ENCODE measurements around the gene ABHD2.
A peak's percentile ranks its signal among the peaks of the same experiment; 100 is the strongest.
"Not testable (repeated sequence)": the region's sequence is repeated elsewhere in the genome, so short reads cannot be mapped to it uniquely, and the experiment has no call there.

ABHD2 gene, protein sequence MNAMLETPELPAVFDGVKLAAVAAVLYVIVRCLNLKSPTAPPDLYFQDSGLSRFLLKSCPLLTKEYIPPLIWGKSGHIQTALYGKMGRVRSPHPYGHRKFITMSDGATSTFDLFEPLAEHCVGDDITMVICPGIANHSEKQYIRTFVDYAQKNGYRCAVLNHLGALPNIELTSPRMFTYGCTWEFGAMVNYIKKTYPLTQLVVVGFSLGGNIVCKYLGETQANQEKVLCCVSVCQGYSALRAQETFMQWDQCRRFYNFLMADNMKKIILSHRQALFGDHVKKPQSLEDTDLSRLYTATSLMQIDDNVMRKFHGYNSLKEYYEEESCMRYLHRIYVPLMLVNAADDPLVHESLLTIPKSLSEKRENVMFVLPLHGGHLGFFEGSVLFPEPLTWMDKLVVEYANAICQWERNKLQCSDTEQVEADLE

DNA sequence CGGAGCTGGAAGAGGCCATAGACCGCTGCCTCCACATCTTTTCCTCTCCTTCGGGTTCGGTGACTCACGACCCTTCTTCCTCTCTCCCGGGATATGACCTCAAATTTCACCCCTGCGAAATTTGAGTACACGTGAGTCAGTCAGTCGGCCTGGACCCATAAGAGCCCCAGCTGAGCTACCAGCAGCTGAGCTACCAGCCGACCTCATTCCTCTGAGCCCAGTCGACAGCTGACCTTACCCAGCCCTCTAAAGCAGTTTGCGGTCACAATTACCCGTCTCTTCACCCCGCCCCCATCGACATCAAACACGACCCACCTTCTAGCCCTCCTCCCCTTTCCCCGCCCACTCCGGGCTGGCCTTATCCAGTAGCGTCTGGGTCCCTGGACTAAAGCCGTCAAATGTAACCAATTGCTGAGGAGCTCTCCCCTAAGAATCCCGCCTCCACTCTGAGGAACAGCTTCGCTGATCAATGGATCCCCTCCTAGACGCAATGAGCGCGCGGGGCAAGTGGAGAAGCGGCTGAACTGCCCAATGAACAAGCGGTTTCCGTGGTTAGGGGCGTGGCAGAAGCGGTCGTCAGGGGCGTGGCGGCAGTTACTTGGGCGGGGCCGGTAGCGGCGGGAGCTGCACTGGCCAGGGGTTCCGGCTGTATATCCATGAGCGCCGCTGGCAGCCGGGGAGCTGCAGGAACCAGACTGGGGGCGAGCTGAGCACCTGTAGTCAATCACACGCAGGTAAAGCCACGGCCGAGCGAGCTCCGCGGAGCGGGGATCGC lies at the start of gene ABHD2:
Gene ABHD2, plus strand, starts transcription at position 627 of the 775 bp plus-strand sequence. CDS start 27,872 bp downstream, outside the sequence.
- peak; percentile 98 for DNase-seq

DNA sequence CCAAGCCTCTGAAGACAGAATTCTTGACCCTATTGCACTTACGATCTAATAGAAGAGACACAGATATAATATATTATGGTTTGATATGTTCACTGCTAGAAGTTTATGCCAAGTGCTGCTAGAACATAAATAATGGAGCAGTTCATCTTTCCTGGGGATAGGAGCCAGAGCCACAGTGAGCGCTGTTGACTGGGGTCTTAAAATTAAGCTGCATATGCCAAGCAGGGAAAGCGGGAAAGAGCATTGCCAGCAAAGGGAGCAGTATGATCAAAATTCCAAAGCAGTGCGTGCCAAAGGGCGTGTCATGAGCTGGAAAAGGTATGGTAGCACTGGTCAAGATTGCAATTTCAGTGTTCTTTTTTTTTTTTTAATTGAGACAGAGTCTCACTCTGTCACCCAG lies 49.1 kb upstream of the ABHD2 start:
- DNase-seq = no peak

DNA sequence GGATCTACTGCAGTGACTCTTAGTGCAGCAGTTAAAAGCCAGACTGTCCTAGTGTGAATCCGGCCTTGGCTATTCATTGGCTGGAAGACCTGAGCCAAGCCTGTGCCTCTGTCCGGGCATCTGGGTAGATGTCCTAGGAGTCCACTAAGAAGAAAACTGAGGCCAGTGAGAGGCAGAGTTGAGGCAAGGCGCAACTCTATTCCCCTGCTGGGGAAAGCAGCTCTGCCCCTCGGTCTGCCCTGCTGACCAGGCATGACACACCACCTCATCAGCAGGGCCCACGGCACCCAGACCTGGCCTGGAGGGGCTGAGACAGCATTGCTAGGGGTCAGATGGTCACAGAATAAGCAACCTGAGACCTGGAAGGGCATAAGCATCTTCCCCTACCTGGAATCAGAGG lies 46.7 kb upstream of the ABHD2 start:
- no peak for DNase-seq

DNA sequence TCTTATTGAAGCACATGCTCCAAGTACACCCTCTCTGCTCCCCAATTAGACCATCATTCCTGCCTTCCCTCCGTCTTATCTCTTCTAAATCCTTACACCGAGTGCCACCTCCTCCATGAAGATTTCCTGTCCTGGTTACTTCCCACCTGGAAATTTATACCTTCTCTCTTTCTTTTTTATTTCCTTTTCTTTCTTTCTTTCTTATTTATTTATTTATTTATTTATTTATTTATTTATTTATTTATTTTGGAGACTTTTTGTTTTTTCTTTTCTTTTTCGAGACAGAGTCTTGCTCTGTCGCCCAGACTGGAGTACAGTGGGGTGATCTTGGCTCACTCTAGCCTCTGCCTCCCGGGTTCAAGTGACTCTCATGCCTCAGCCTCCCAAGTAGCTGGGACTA lies 45.9 kb upstream of the ABHD2 start:
- no peak for DNase-seq

DNA sequence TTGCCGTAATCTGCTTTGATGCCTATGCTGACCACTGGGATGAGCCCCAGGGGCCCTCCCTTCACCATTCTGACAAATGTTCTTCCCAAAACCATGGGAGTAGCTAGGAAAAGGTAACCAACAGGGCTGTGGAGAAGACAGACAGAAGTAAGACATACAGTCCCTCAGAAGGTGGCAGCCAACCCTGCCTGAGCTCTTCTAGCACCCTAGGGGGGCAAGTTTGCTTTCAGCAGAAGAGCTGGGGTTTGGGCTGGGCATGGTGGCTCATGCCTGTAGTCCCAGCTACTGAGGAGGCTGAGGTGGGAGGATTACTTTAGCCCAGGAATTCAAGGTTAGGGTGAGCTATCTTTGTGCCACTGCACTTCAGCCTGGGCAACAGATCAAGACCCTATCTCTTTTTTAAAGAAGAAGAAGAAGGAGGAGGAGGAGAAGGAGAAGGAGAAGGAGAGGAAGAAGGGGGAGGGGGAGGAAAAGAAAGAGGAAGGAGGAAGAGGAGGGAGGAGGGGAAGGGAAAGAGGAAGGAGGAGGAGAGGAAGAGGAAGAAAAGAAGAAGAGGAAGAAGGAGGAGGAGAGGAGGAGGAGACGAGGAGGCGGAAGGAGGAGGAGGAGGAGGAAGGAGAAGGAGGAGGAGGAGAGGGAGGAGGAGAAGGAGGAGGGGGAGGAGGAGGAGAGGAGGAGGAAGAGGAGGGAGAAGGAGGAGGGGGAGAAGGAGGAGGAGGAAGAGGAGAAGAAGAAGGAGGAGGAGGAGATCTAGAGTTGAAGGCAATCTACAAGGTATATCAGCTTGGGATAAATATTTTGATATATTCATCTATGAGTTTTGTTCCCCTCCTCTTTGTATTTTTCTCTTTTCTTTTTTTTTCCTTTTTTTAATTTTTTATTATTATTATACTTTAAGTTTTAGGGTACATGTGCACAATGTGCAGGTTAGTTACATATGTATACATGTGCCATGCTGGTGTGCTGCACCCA lies 44.9 kb upstream of the ABHD2 start:
- DNase-seq = no peak

DNA sequence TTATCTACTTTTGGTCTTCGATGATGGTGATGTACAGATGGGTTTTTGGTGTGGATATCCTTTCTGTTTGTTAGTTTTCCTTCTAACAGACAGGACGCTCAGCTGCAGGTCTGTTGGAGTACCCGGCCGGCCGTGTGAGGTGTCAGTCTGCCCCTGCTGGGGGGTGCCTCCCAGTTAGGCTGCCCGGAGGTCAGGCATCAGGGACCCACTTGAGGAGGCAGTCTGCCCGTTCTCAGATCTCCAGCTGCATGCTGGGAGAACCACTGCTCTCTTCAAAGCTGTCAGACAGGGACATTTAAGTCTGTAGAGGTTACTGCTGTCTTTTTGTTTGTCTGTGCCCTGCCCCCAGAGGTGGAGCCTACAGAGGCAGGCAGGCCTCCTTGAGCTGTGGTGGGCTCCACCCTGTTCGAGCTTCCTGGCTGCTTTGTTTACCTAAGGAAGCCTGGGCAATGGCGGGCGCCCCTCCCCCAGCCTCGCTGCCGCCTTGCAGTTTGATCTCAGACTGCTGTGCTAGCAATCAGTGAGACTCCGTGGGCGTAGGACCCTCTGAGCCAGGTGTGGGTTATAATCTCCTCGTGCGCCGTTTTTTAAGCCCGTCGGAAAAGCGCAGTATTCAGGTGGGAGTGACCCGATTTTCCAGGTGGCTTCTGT lies 39.1 kb upstream of the ABHD2 start:
- not testable (repeated sequence) for DNase-seq

DNA sequence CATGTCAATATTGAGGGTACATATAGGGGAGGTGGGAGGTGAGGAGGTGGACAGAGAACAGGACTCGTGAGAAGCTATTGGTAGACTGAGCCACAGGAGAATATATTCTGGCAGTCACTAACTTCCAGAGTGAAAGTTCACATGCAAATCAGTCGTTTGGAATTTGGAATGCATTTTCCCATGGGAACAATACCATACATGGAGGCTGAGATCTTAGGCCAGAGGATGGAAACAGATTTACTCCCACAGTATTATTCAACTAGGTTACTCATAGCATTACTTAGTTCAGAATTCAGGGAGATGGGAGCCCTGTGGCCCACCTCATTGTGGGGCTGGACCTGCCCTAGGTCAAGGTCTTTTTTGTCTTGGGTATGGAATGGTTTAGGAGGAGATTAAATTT lies 36.4 kb upstream of the ABHD2 start:
- DNase-seq = no peak

DNA sequence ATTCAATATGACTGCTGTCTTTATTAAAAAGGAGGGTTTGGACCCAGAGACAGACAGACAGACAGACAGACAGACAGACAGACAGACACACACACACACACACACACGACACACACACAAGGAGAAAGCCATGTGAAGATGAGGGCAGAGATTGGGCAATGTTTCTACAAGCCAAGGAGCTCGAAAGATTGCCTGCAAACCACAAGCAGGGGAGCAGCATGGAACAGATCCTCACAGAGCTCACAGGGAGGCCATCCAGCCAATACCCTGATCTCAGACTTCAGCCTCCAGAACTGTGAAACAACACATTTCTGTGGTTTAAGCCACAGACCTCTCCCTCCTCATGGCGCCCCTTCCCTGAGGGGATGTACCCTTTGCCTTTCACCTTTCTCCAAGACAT lies 35.8 kb upstream of the ABHD2 start:
- DNase-seq = no peak

DNA sequence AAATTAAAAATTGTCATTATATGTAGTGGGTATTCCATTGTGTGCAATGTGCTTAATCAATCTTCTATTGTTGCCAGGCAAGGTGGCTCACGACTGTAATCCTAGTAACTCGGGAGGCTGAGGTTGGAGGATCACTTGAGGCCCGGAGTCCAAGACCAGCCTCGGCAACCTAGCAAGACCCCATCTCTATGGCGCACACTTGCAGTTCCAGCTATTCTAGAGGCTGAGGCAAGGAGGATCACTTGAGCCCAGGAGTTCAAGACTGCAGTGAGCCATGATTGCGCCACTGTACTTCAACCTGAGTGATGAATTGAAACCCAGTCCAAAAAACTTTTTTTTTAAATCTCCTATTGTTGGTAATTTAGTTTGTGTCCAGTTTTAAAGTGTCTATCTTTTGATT lies 33.4 kb upstream of the ABHD2 start:
- DNase-seq = no peak

DNA sequence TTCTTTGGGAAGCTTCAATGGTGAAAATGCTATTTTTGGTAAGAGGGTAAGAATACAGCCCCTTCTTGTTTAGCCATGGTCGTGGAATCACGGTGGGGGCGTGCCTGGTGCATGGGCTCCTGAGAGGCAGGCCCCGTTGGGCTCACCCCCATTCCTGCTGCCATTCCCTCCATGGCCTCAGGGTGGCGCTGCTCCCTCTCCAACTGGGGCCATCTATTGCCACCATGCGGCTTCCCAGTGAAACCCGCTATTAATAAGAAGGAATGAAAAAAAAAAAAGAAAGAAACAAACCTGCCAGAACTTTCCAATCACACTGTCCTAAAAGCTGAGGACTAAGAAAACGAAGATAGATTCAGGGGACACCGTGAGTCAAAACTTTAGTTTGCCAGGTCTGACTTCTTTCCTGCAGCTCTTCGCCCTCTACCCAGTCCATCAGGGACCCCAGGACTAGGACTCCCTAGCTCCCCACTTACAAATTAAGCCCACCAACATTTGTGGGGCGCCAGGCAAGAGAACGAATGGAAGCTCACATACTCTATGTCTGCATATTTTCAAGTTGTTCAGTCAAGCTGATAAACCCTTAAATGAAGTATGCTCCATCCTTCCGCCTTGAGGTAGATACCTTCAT lies 30.6 kb upstream of the ABHD2 start:
- DNase-seq = peak; percentile 84

DNA sequence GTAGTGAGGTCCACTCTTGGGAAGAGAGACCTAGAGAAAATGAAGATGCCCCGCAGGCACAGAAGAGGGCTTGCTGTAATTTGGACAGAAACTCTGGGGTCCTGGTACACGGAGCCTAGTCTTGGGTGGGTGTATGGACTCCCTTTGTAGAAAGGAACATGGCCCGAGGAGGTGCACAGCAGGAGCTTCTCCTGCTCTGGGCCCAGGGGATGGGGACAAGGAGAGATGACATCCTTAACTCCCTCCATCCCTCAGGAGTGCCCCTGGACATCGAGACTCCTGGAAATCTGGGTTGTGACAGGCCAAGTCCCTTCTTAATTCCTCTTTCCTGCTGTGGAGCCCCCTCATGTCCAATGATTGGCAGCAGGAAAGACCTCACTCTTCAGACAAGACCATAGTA lies 29.9 kb upstream of the ABHD2 start:
- DNase-seq = no peak

DNA sequence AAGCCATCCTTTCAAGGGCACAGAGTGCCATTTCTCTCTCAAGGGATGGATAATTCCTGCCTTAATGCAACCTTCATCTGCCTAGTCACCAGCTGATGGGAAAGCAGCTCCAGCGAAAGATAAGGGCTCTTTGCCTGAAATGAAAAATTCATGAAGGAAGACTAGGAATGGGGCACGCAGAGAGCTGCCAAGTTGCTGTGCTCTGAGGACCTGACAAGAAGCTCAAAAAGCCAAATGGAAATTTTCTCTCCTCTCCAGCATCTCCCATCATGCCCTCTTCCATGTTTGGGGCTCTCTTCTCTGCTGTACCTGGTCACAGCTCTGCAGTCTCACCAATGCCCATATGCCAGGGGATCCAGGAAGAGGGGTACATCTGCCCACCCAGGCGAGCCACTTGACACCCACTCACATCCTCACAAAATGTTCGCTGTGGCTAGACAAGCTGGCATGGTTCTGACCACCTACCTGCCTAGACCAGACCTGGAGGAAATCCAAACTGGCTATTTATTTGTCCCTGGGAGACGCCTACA lies 29.3 kb upstream of the ABHD2 start:
- DNase-seq = no peak

DNA sequence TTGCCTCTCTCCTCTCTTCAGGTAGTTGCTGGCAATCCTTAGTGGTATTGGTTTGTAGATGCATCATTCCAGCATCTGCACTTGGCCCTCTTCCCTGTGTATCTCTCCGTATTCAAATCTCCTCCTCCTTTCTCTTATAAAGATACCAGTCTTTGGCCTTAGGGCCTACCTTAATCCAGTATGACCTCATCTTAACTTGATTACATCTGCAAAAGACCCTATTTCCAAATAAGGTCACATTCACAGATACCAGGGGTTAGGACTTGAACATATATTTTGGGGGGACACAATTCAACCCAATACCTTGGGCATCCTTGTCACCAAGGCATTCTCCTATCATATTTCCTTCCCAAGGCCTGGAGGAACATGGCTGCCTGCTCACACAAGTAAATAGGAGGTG lies 22.0 kb upstream of the ABHD2 start:
- no peak for DNase-seq

DNA sequence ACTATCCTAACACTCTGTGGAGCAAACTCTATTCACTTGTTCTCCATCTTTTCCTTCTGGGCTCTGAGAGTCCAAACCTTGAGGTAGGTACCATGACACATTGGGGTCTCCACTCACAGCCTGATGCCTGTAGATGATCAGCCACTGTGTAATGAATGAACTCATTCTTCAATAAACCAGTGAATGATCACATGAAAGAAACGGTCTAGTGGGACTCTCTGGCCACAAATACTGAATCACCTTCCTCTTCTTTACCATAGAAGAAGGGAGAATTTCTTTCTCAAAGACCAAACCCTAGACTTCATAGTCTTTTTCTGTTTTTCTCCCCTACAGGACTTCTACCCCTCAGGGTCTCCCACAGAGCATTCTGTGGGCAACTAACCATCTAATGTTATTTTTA lies 20.5 kb upstream of the ABHD2 start:
- DNase-seq = no peak

DNA sequence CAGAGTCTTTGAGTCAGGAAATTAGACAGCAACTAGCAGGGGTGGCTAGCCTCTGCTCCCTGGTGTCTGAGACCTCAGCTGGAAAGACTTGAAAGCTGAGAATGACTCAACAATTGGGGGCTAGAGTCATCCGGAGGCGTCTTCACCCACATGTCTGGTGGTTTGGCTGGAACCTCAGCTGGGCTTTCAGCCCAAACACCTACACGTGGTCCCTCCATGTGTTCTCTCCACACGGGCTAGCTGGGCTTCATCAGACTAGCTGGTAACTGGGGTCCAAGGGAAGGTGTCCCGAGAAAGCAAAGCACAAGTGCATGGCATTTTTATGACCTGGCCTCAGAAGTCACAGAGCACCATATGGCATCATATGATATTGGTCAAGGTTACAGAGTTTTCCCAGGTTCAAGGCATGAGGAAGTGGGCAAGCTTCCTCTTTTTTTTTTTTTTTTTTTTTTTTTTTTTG lies 19.9 kb upstream of the ABHD2 start:
- no peak for DNase-seq

DNA sequence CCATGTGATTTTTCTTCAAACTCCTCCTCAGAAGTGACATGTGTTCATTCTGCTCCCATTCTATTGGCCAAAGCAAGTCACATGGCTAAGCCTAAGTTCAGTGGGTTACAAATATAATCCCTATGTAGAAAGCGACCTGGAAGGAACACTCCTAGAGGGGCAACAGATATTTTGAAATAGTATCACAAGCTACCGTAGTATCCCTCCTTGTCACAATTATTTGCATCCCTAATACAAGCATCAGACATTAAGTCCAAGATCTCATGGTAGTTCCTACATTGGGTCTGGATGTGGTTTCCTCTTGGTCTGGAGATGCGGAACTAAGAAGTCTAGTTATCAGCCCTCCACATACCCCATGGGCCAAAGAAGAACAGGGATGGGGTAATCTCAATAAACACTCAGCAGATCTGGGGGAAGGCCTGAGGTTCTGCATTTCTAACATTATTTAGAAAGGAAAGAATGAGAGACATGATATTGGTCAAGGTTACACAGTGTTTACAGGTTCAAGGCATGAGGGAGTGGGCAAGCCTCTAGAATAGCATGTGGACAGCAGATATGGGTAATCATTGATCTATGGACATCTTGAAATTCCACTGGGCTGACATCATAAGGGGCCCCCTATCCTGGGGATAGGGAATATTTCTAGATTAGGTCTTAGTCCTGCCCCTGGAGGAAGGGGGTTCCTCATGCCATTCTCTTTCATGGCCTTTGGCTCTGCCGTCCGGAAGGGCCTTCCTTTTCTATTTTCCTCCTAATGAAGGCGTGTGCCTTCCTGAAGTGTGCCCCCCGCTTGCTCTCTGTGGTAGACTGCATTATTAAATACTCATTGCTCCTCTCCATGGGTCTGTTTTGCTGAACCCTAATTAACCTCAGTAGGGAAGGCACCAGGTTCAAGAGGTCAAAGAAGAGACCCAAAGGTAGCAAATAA lies 17.8 kb upstream of the ABHD2 start:
- DNase-seq = no peak

DNA sequence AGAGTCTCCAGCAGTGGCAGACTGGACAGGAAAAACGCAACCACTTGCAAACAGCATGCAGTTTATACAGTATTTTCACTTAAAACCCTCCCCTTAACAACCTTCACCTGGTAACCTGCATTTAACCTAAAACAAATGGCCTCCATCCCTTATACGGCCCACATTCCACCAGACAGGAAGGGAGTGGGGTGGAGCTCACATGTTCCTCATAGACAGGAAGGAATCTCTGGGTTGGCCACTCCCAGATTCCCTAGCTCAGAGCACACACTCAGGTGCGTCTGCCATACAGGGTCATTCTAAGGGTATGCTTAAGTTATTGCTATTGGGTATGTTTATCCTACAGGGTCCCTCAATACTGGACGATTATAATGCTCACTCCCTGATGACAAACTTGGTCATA lies 16.8 kb upstream of the ABHD2 start:
- no peak for DNase-seq

DNA sequence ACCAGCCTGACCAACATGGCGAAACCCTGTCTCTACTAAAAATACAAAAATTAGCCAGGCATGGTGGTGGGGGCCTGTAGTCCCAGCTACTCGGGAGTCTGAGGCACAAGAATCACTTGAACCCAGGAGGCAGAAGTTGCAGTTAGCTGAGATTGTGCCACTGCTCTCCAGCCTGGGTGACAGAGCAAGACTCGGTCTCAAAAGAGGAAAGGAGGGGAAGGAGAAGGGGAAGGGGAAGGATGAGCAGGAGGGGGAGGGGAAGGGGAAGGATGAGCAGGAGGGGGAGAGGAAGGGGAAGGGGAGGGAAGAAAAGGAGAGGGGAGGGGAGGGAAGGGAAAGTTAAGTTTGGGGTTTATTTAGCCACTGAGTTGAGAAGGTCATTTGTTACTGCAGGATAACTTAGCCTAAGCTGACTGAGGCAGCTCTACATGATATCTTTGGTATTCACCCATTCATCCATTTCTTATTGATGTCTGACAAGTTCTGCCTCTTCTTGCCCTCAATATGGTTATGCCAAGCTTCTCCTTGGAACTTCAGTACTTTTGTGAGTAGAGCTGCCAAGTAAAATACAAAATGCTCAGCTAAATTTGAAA lies 15.9 kb upstream of the ABHD2 start:
- DNase-seq = no peak

DNA sequence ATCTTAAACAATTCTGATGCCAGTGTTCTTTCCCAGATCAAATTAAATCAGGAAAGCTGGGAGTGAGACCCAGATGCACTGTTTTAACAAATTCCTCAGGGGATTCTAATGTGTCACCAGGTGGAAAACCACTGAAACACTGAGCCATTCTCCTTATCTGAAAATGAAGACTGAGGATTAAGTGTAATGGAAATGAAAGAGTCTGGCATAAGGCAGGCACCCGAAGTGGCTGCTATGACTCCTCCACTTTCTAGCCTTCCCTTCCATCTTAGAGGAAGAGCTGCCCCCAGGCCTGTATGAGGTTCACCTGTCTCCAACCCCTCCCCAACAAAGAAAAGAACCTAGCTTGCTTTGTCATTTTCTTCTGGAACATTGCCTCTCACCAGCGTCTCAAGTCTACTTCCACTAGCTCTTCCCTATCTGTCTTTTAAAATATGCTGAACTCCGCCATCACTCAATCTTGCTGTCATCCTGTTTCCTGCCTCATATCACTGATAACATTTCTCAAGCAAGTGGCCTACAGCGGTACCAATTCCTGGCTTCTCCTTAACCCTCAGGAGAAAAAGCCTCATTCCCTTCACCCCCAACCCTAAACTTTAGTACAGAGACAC lies 13.7 kb upstream of the ABHD2 start:
- DNase-seq = no peak

Data from CD4-positive, alpha-beta T cell treated with Interleukin-6 for 4 hours (primary cell).